Fibroblast of lung (primary cell): ENCODE measurements around the gene WRAP53.

ENCODE experiments used
- EZH2 ChIP-seq: IDR thresholded peaks from 2 replicates; pipeline ENCODE4 v1.5.1; 2012; ENCODE audit warnings: low read length, control low read depth, mild to moderate bottlenecking; ENCODE audit errors: missing control alignments
- TF ChIP-seq, protein P1 (sequence below), 2 donors: IDR thresholded peaks in 1 of 2; conservative IDR thresholded peaks in 1 of 2; 1 replicate in 1 of 2; 2 replicates in 1 of 2; pipeline ENCODE4 v1.5.1; 2011 to 2012; ENCODE audit warnings: low read length in 2 of 2, control low read depth in 1 of 2, inconsistent platforms in 1 of 2, low read depth in 1 of 2, mild to moderate bottlenecking in 1 of 2

DNA sequence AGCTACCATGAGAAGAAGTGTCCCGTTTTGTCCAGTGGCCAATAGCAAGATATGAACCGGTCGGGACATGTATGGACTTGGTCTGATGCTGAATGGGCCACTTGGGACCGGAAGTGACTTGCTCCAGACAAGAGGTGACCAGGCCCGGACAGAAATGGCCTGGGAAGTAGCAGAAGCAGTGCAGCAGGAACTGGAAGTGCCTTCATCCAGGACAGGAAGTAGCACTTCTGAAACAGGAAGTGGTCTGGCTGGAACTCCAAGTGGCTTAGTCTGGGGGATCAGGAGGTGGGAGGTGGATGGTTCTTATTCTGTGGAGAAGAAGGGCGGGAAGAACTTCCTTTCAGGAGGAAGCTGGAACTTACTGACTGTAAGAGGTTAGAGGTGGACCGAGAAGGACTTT, 22.0 kb downstream of the WRAP53 start:
- TF ChIP-seq, protein P1, sequence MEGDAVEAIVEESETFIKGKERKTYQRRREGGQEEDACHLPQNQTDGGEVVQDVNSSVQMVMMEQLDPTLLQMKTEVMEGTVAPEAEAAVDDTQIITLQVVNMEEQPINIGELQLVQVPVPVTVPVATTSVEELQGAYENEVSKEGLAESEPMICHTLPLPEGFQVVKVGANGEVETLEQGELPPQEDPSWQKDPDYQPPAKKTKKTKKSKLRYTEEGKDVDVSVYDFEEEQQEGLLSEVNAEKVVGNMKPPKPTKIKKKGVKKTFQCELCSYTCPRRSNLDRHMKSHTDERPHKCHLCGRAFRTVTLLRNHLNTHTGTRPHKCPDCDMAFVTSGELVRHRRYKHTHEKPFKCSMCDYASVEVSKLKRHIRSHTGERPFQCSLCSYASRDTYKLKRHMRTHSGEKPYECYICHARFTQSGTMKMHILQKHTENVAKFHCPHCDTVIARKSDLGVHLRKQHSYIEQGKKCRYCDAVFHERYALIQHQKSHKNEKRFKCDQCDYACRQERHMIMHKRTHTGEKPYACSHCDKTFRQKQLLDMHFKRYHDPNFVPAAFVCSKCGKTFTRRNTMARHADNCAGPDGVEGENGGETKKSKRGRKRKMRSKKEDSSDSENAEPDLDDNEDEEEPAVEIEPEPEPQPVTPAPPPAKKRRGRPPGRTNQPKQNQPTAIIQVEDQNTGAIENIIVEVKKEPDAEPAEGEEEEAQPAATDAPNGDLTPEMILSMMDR (conservative IDR thresholded peaks at IDR 0.05 in 1 of 2, IDR thresholded peaks at IDR 0.05 in 1 of 2; ENCODE audit: low read depth in 1 of 2, low read length in 2 of 2), result no peak
- no peak for TF ChIP-seq EZH2
